HG02642 (cell line): ENCODE measurements around the gene CHMP1B.
"Not testable (repeated sequence)": the region's sequence is repeated elsewhere in the genome, so short reads cannot be mapped to it uniquely, and the experiment has no call there.

Source experiments
- ATAC-seq: cut with Tn5 transposase; IDR thresholded peaks from one replicate; pipeline ENCODE4 v1.9.1; 2021; ENCODE audit warnings: mild to moderate bottlenecking; ENCODE audit not compliant: unreplicated experiment, poor library complexity

Gene CHMP1B

GRCh38 chr18:11892438-11892837 lies 41.2 kb downstream of the CHMP1B start:
- ATAC-seq, result not testable (repeated sequence)

DNA sequence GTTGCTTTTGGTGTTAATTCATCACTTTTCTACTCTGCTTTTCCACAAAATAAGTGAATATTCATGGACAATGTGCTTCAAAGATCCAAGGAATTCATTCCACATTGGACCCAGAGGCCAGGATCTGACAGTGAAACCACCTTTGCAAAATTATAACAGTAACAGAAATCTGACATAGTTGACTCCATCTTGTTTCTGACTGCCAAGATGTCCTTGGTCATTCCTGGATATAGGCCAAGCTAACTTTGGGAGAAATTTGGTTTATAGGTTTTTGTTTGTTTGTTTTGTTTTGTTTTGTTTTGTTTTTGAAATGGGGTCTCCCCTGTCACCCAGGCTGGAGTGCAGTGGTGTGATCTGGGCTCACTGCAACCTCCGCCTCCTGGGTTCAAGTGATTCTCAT lies 46.6 kb downstream of the CHMP1B start:
- ATAC-seq, result no peak

GRCh38 chr18:11899063-11899462 lies 47.9 kb downstream of the CHMP1B start:
- no peak for ATAC-seq

DNA sequence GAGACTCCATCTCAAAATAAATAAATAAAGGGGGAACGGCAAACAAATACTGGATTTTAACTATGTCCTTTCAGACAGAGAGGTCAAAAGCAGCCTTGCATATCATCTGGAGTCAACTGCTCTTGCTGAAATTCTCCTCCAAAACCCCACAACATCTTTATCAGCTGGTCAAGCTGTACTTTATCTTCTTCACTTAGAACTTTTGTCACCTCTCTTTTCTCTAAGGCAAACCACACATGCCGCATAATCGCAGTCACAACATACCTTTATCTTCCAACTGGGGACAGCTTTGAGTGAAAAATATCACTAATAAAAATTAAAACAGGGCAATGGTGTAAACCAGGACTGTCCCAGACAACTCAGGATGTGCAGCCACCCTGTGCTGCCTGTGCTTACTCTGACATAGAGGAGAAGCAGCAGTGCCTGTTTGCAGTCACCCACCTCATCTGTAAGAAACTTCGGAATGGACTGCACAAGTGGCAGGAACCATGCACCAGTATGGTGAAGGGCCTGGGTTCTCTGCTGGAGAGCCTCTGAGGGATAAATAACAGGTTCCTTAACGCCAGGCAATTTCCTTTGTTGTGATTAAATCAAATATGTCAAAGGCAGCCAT lies 50.7 kb downstream of the CHMP1B start:
- no peak for ATAC-seq

GRCh38 chr18:11902522-11903292 lies 51.5 kb downstream of the CHMP1B start:
- no peak for ATAC-seq
